ENCODE measurements around the gene NCDN.

Gene NCDN

GRCh38 chr1:35553851-35554250 is 3.7 kb upstream of the NCDN start:
- no peak for TF ChIP-seq CTCF (IDR thresholded peaks at IDR 0.05; ENCODE audit: low read length, missing control alignments)
- no peak overlapping the region for H3K4me3 ChIP-seq (replicated peaks; ENCODE audit: low read depth, low read length)
- DNase-seq (ENCODE audit: low read depth) = no peak

GRCh38 chr1:35554266-35555211 is 3.1 kb upstream of the NCDN start:
- H3K4me3 ChIP-seq (replicated peaks; ENCODE audit: low read depth, low read length) = no peak overlapping the region
- DNase-seq (ENCODE audit: low read depth) = no peak
- TF ChIP-seq CTCF (IDR thresholded peaks at IDR 0.05; ENCODE audit: low read length, missing control alignments) = no peak

- no peak for DNase-seq (ENCODE audit: low read depth)
- H3K4me3 ChIP-seq (replicated peaks; ENCODE audit: low read depth, low read length) = no peak overlapping the region
- TF ChIP-seq CTCF (IDR thresholded peaks at IDR 0.05; ENCODE audit: low read length, missing control alignments) = no peak
Measured at GRCh38 chr1:35555212-35555584, 2.4 kb upstream of the NCDN start.

- peak overlapping the region; percentile 90 for H3K4me3 ChIP-seq (replicated peaks; ENCODE audit: low read depth, low read length)
- TF ChIP-seq CTCF (IDR thresholded peaks at IDR 0.05; ENCODE audit: low read length, missing control alignments) = no peak
- DNase-seq (ENCODE audit: low read depth) = no peak
Measured at GRCh38 chr1:35555601-35556477, 1.8 kb upstream of the NCDN start.

- no peak for DNase-seq (ENCODE audit: low read depth)
- peak overlapping the region; percentile 90 for H3K4me3 ChIP-seq (replicated peaks; ENCODE audit: low read depth, low read length)
- TF ChIP-seq CTCF (IDR thresholded peaks at IDR 0.05; ENCODE audit: low read length, missing control alignments) = no peak
Measured at GRCh38 chr1:35556484-35557117, 998 bp upstream of the NCDN start.

GRCh38 chr1:35557118-35557610 is 435 bp upstream of the NCDN start, which contains the start of gene KIAA0319L:
KIAA0319L (minus strand) TSS chr1:35557403; CDS start chr1:35554491, 2,912 bp downstream.
- H3K4me3 ChIP-seq (replicated peaks; ENCODE audit: low read depth, low read length) = peak within 1 kb of the TSS; percentile 90
- no peak for TF ChIP-seq CTCF (IDR thresholded peaks at IDR 0.05; ENCODE audit: low read length, missing control alignments)
- no peak for DNase-seq (ENCODE audit: low read depth)
